ENCODE measurements around the gene TK2. TPM values are rescaled to one million over a fixed set of nuclear protein-coding genes. Genes with fewer than 3 reads are reported as not detected.

TK2 gene
- total and polyA plus RNA-seq, 2 experiments from 2014 or later, result 1.8 to 4.2 TPM

- no peak overlapping the region for H3K27ac Mint-ChIP-seq
- Histone ChIP-seq H2AFZ (no peak overlapping the region), H3K27ac (ENCODE audit: low read depth) (no peak overlapping the region), H3K79me2 (replicated peaks; ENCODE audit: insufficient read depth) (no peaks in the 10 kb centered on the region), H3K4me1 (ENCODE audit: insufficient read depth) (no peaks in the 10 kb centered on the region), H3K9me2 (ENCODE audit: insufficient read depth) (no peaks in the 10 kb centered on the region), H4K20me1 (replicated peaks; ENCODE audit: insufficient read depth) (no peaks in the 10 kb centered on the region; the same call in 1 of the 2 replicates), H3K4me2 (no peak overlapping the region), H3K4me3 (no peak overlapping the region), H3F3A (replicated peaks; ENCODE audit: low read depth) (no peaks in the 10 kb centered on the region), H3K36me3 (ENCODE audit: insufficient read depth) (no peaks in the 10 kb centered on the region), H3K27me3 (ENCODE audit: insufficient read depth) (no peaks in the 10 kb centered on the region)
- H3K36me3 Mint-ChIP-seq (ENCODE audit: low read depth), result 0 out of 3 replicates have a peak, but pooled peaks cover 3% of the 10 kb centered on the region
- no peaks in the 10 kb centered on the region for H3K4me1 Mint-ChIP-seq
- peaks cover 4% of the 10 kb centered on the region for H3K27me3 Mint-ChIP-seq (ENCODE audit: insufficient read depth, low read depth, poor library complexity)
- no peak for TF ChIP-seq EZH2phosphoT487 (IDR thresholded peaks at IDR 0.05; ENCODE audit: unreplicated experiment)
- TF ChIP-seq EZH2 (IDR thresholded peaks at IDR 0.05; ENCODE audit: low read depth, unreplicated experiment), result no peak
- H3K9me3 Mint-ChIP-seq, result no peaks in the 10 kb centered on the region; the same call in 2 of the 3 replicates
- ATAC-seq, result no peak
- H3K4me3 Mint-ChIP-seq, result no peak overlapping the region
- no peak for DNase-seq (ENCODE audit: low spot score)
These were observed 25.2 kb downstream of the TK2 start for GRCh38 chr16:66524601-66525164.

- Histone ChIP-seq H3K4me3 (no peak overlapping the region), H4K20me1 (replicated peaks; ENCODE audit: insufficient read depth) (no peaks in the 10 kb centered on the region; the same call in 1 of the 2 replicates), H2AFZ (no peak overlapping the region), H3K9me2 (ENCODE audit: insufficient read depth) (no peaks in the 10 kb centered on the region), H3K4me1 (ENCODE audit: insufficient read depth) (no peaks in the 10 kb centered on the region), H3K79me2 (replicated peaks; ENCODE audit: insufficient read depth) (no peaks in the 10 kb centered on the region), H3F3A (replicated peaks; ENCODE audit: low read depth) (no peaks in the 10 kb centered on the region), H3K27ac (ENCODE audit: low read depth) (no peak overlapping the region), H3K4me2 (no peak overlapping the region), H3K36me3 (ENCODE audit: insufficient read depth) (no peaks in the 10 kb centered on the region), H3K27me3 (ENCODE audit: insufficient read depth) (no peaks in the 10 kb centered on the region)
- ATAC-seq (no peak), DNase-seq (ENCODE audit: low spot score) (no peak)
- H3K9me3 Mint-ChIP-seq, result no peaks in the 10 kb centered on the region
- no peak overlapping the region for H3K27ac Mint-ChIP-seq
- peaks cover 4% of the 10 kb centered on the region for H3K27me3 Mint-ChIP-seq (ENCODE audit: insufficient read depth, low read depth, poor library complexity)
- no peak for TF ChIP-seq ZNF331 (CRISPR knock-in tag; IDR thresholded peaks at IDR 0.05; ENCODE audit: low read depth)
- TF ChIP-seq POLR2AphosphoS5 (IDR thresholded peaks at IDR 0.05; ENCODE audit: low read depth), result no peak
- H3K36me3 Mint-ChIP-seq (ENCODE audit: low read depth), result 0 out of 3 replicates have a peak, but pooled peaks cover under 1% of the 10 kb centered on the region
- no peaks in the 10 kb centered on the region for H3K4me1 Mint-ChIP-seq
- H3K4me3 Mint-ChIP-seq, result no peak overlapping the region
These were observed 26.0 kb downstream of the TK2 start for GRCh38 chr16:66523861-66524354.

DNA sequence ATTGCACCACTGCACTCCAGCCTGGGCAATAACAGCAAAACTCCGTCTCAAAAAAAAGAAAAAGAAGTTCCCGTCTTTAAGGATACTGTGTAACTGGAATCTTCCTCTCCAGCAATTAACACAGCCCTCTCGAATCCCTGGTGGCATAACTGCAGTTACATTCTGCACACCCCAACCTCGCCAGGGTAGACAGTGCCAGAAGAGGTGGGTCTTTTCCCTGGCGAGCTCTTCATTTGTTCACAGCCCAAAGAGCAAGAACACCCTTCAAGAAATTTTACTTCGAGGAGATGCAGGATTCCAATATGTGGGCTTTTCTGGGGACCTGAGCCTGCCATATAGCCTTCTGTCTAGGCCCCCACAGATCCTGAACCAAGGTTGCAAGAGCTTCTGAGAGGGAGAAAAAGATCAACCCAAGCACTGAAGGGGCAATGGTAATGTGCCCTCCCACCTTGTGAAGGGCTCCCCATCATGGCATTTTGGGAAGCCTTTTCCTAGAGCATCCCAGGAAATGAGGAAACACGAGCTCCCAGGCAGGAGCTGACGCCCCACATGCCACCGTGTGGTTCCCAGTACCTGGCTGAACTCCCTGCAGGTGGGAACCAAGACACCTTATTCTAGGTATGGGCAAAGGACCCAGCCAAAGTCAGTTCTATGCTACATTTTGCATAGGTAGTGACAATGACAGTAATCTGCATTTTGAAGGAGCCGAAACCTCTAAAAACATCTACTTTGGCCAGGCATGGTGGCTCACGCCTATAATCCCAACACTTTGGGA lies 26.9 kb downstream of the TK2 start:
- H3K9me3 Mint-ChIP-seq, result no peaks in the 10 kb centered on the region
- no peak overlapping the region for H3K27ac Mint-ChIP-seq
- peaks cover 2% of the 10 kb centered on the region; the same call in 1 of the 3 replicates for H3K36me3 Mint-ChIP-seq (ENCODE audit: low read depth)
- no peaks in the 10 kb centered on the region for H3K4me1 Mint-ChIP-seq
- H3K4me3 Mint-ChIP-seq, result no peak overlapping the region
- no peaks in the 10 kb centered on the region for H3K36me3 ChIP-seq (ENCODE audit: insufficient read depth)
- H3K27ac ChIP-seq (ENCODE audit: low read depth), result no peak overlapping the region
- no peaks in the 10 kb centered on the region for H3K27me3 ChIP-seq (ENCODE audit: insufficient read depth)
- H3K4me1 ChIP-seq (ENCODE audit: insufficient read depth), result no peaks in the 10 kb centered on the region
- ATAC-seq (no peak), DNase-seq (ENCODE audit: low spot score) (no peak)
- no peaks in the 10 kb centered on the region for H3F3A ChIP-seq (replicated peaks; ENCODE audit: low read depth)
- no peak overlapping the region for H2AFZ ChIP-seq
- H3K9me2 ChIP-seq (ENCODE audit: insufficient read depth), result no peaks in the 10 kb centered on the region
- H3K4me2 ChIP-seq, result no peak overlapping the region
- peaks cover 4% of the 10 kb centered on the region for H3K27me3 Mint-ChIP-seq (ENCODE audit: insufficient read depth, low read depth, poor library complexity)
- H4K20me1 ChIP-seq (replicated peaks; ENCODE audit: insufficient read depth), result no peaks in the 10 kb centered on the region; the same call in 1 of the 2 replicates
- no peak overlapping the region for H3K4me3 ChIP-seq
- no peaks in the 10 kb centered on the region for H3K79me2 ChIP-seq (replicated peaks; ENCODE audit: insufficient read depth)
- no peak for TF ChIP-seq STAT1 (IDR thresholded peaks at IDR 0.05; ENCODE audit: unreplicated experiment)
- no peak for TF ChIP-seq ZNF114 (CRISPR knock-in tag; IDR thresholded peaks at IDR 0.05)
- TF ChIP-seq, protein P1, sequence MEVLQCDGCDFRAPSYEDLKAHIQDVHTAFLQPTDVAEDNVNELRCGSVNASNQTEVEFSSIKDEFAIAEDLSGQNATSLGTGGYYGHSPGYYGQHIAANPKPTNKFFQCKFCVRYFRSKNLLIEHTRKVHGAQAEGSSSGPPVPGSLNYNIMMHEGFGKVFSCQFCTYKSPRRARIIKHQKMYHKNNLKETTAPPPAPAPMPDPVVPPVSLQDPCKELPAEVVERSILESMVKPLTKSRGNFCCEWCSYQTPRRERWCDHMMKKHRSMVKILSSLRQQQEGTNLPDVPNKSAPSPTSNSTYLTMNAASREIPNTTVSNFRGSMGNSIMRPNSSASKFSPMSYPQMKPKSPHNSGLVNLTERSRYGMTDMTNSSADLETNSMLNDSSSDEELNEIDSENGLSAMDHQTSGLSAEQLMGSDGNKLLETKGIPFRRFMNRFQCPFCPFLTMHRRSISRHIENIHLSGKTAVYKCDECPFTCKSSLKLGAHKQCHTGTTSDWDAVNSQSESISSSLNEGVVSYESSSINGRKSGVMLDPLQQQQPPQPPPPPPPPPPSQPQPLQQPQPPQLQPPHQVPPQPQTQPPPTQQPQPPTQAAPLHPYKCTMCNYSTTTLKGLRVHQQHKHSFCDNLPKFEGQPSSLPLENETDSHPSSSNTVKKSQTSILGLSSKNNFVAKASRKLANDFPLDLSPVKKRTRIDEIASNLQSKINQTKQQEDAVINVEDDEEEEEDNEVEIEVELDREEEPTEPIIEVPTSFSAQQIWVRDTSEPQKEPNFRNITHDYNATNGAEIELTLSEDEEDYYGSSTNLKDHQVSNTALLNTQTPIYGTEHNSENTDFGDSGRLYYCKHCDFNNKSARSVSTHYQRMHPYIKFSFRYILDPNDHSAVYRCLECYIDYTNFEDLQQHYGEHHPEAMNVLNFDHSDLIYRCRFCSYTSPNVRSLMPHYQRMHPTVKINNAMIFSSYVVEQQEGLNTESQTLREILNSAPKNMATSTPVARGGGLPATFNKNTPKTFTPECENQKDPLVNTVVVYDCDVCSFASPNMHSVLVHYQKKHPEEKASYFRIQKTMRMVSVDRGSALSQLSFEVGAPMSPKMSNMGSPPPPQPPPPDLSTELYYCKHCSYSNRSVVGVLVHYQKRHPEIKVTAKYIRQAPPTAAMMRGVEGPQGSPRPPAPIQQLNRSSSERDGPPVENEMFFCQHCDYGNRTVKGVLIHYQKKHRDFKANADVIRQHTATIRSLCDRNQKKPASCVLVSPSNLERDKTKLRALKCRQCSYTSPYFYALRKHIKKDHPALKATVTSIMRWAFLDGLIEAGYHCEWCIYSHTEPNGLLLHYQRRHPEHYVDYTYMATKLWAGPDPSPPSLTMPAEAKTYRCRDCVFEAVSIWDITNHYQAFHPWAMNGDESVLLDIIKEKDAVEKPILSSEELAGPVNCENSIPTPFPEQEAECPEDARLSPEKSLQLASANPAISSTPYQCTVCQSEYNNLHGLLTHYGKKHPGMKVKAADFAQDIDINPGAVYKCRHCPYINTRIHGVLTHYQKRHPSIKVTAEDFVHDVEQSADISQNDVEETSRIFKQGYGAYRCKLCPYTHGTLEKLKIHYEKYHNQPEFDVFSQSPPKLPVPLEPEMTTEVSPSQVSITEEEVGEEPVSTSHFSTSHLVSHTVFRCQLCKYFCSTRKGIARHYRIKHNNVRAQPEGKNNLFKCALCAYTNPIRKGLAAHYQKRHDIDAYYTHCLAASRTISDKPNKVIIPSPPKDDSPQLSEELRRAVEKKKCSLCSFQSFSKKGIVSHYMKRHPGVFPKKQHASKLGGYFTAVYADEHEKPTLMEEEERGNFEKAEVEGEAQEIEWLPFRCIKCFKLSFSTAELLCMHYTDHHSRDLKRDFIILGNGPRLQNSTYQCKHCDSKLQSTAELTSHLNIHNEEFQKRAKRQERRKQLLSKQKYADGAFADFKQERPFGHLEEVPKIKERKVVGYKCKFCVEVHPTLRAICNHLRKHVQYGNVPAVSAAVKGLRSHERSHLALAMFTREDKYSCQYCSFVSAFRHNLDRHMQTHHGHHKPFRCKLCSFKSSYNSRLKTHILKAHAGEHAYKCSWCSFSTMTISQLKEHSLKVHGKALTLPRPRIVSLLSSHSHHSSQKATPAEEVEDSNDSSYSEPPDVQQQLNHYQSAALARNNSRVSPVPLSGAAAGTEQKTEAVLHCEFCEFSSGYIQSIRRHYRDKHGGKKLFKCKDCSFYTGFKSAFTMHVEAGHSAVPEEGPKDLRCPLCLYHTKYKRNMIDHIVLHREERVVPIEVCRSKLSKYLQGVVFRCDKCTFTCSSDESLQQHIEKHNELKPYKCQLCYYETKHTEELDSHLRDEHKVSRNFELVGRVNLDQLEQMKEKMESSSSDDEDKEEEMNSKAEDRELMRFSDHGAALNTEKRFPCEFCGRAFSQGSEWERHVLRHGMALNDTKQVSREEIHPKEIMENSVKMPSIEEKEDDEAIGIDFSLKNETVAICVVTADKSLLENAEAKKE (CRISPR knock-in tag; IDR thresholded peaks at IDR 0.05), result no peak
- no peak for TF ChIP-seq ZNF331 (CRISPR knock-in tag; IDR thresholded peaks at IDR 0.05; ENCODE audit: low read depth)
- no peak for TF ChIP-seq NANOG (IDR thresholded peaks at IDR 0.05; ENCODE audit: borderline replicate concordance)
- no peak for TF ChIP-seq CREB1 (CRISPR knock-in tag; IDR thresholded peaks at IDR 0.05; ENCODE audit: low read depth)

Measured in GM23338 (cell line).